Natural killer cell treated with Interleukin-12 subunit alpha and Interleukin-12 subunit beta and Interleukin-15 and Interleukin-18, amount 100 ng/mL, for 72 hours (primary cell): Measurements from ENCODE around the gene POLN. TPM values are rescaled to one million over a fixed set of nuclear protein-coding genes. Genes with fewer than 3 reads are reported as not detected.
A peak's percentile ranks its signal among the peaks of the same experiment; 100 is the strongest.

ENCODE experiments used
- ATAC-seq, 2 donors: fragments of 150-1000 bp; cut with Tn5 transposase in 1 of 2; sonication (Bioruptor Pico), chemical (Tn5 transposase) in 1 of 2; 2 replicates each; pipeline ENCODE4 v1.10.0; 2021
- DNase-seq: peaks from one replicate; pipeline ENCODE4 v3.0.0; 2022; ENCODE audit warnings: low spot score
- H3K27ac Mint-ChIP-seq, 2 donors: 1 replicate in 1 of 2; 2 replicates in 1 of 2; pipeline ENCODE4 v1.8.0; 2022; ENCODE audit warnings: mixed read lengths in 2 of 2, mild to moderate bottlenecking in 1 of 2, moderate library complexity in 1 of 2
- H3K27me3 Mint-ChIP-seq, 2 donors: 1 replicate in 1 of 2; 2 replicates in 1 of 2; pipeline ENCODE4 v1.8.0; 2022; ENCODE audit warnings: mixed read lengths in 2 of 2
- H3K36me3 Mint-ChIP-seq: one replicate; pipeline ENCODE4 v1.8.0; 2022; ENCODE audit warnings: mixed read lengths
- H3K4me1 Mint-ChIP-seq, 2 donors: 1 replicate in 1 of 2; 2 replicates in 1 of 2; pipeline ENCODE4 v1.8.0; 2022; ENCODE audit warnings: low read depth in 2 of 2, mixed read lengths in 2 of 2, mild to moderate bottlenecking in 1 of 2
- H3K4me3 Mint-ChIP-seq: one replicate; pipeline ENCODE4 v1.8.0; 2022; ENCODE audit warnings: mixed read lengths
- H3K9me3 Mint-ChIP-seq: 2 replicates; pipeline ENCODE4 v1.8.0; 2022; ENCODE audit warnings: mixed read lengths
- total RNA-seq, 2 donors: library from RNA; stranded (reverse); gene quantifications; one replicate each; pipeline ENCODE4 v1.2.3, GENCODE V29; 2022

The POLN gene
- total RNA-seq, 2 donors from 2014 or later: 3.8 to 6.1 TPM

GRCh38 chr4:2071252-2071911 lies 170.5 kb downstream of the POLN start:
- no peaks in the 10 kb centered on the region for H3K4me1 Mint-ChIP-seq

GRCh38 chr4:2070421-2071251 lies 171.3 kb downstream of the POLN start:
- H3K4me3 Mint-ChIP-seq: no peak overlapping the region
- ATAC-seq (no peak), DNase-seq (peak; percentile 44)
- no peak overlapping the region for H3K27ac Mint-ChIP-seq
- no peaks in the 10 kb centered on the region for H3K36me3 Mint-ChIP-seq
- H3K9me3 Mint-ChIP-seq: no peaks in the 10 kb centered on the region
- H3K4me1 Mint-ChIP-seq: no peaks in the 10 kb centered on the region
- H3K27me3 Mint-ChIP-seq: no peaks in the 10 kb centered on the region

More at GRCh38 chr4:2071252-2071911, 170.5 kb downstream of the POLN start:
- Mint-ChIP-seq H3K27me3 (no peaks in the 10 kb centered on the region), H3K4me3 (no peak overlapping the region), H3K27ac (no peak overlapping the region), H3K9me3 (no peaks in the 10 kb centered on the region), H3K36me3 (no peaks in the 10 kb centered on the region)
- ATAC-seq: no peak
- peak; percentile 53 for DNase-seq

GRCh38 chr4:2069986-2070385 lies 171.9 kb downstream of the POLN start:
- Mint-ChIP-seq H3K9me3 (no peaks in the 10 kb centered on the region), H3K27me3 (no peaks in the 10 kb centered on the region), H3K36me3 (no peaks in the 10 kb centered on the region), H3K4me3 (no peak overlapping the region), H3K27ac (no peak overlapping the region), H3K4me1 (no peaks in the 10 kb centered on the region)
- DNase-seq (peak; percentile 25), ATAC-seq (no peak)

- Mint-ChIP-seq H3K36me3 (no peaks in the 10 kb centered on the region), H3K27ac (no peak overlapping the region)
These were observed 172.6 kb downstream of the POLN start for GRCh38 chr4:2069161-2069971.

GRCh38 chr4:2068566-2068965 lies 173.4 kb downstream of the POLN start:
- DNase-seq (no peak), ATAC-seq (no peak)
- Mint-ChIP-seq H3K4me3 (no peak overlapping the region), H3K27ac (no peak overlapping the region), H3K27me3 (peaks cover 0 to 2% of the 10 kb centered on the region in 2 donors), H3K36me3 (no peaks in the 10 kb centered on the region), H3K4me1 (no peaks in the 10 kb centered on the region), H3K9me3 (no peaks in the 10 kb centered on the region)

More at GRCh38 chr4:2069161-2069971, 172.6 kb downstream of the POLN start:
- ATAC-seq: no peak
- Mint-ChIP-seq H3K27me3 (peaks cover 0 to 2% of the 10 kb centered on the region in 2 donors), H3K4me1 (no peaks in the 10 kb centered on the region), H3K4me3 (no peak overlapping the region), H3K9me3 (no peaks in the 10 kb centered on the region)
- DNase-seq: peak; percentile 31

GRCh38 chr4:2068198-2068470 lies 173.8 kb downstream of the POLN start:
- H3K27ac Mint-ChIP-seq: no peak overlapping the region
- H3K4me3 Mint-ChIP-seq: no peak overlapping the region
- ATAC-seq: no peak
- no peaks in the 10 kb centered on the region for H3K4me1 Mint-ChIP-seq
- DNase-seq: no peak
- H3K36me3 Mint-ChIP-seq: no peaks in the 10 kb centered on the region
- H3K9me3 Mint-ChIP-seq: no peaks in the 10 kb centered on the region
- H3K27me3 Mint-ChIP-seq: peaks cover 0 to 2% of the 10 kb centered on the region in 2 donors

GRCh38 chr4:2067446-2068197 lies 174.3 kb downstream of the POLN start:
- DNase-seq: no peak
- peaks cover 0 to 2% of the 10 kb centered on the region in 2 donors for H3K27me3 Mint-ChIP-seq
- no peaks in the 10 kb centered on the region for H3K9me3 Mint-ChIP-seq
- H3K4me1 Mint-ChIP-seq: no peaks in the 10 kb centered on the region
- no peak overlapping the region for H3K4me3 Mint-ChIP-seq
- H3K27ac Mint-ChIP-seq: no peak overlapping the region
- H3K36me3 Mint-ChIP-seq: no peaks in the 10 kb centered on the region
- ATAC-seq: no peak

- Mint-ChIP-seq H3K27ac (no peak overlapping the region), H3K36me3 (no peaks in the 10 kb centered on the region), H3K4me1 (no peaks in the 10 kb centered on the region), H3K9me3 (no peaks in the 10 kb centered on the region), H3K4me3 (no peak overlapping the region), H3K27me3 (peaks cover 0 to 2% of the 10 kb centered on the region in 2 donors)
- DNase-seq (peak; percentile 58), ATAC-seq (no peak)
These were observed 175.1 kb downstream of the POLN start for GRCh38 chr4:2066571-2067445.

- peak; percentile 54 for DNase-seq
- no peak overlapping the region for H3K4me3 Mint-ChIP-seq
- H3K9me3 Mint-ChIP-seq: no peaks in the 10 kb centered on the region
- ATAC-seq: peak in 1 of 2 donors; percentile 30
- H3K4me1 Mint-ChIP-seq: no peaks in the 10 kb centered on the region
- H3K27ac Mint-ChIP-seq: no peak overlapping the region
- peaks cover 0 to 2% of the 10 kb centered on the region in 2 donors for H3K27me3 Mint-ChIP-seq
- H3K36me3 Mint-ChIP-seq: no peaks in the 10 kb centered on the region
These were observed 175.8 kb downstream of the POLN start for GRCh38 chr4:2066011-2066551.

- H3K9me3 Mint-ChIP-seq: no peaks in the 10 kb centered on the region
- no peaks in the 10 kb centered on the region for H3K4me1 Mint-ChIP-seq
- H3K27ac Mint-ChIP-seq: no peak overlapping the region
- peaks cover 0 to 2% of the 10 kb centered on the region in 2 donors for H3K27me3 Mint-ChIP-seq
- H3K4me3 Mint-ChIP-seq: no peak overlapping the region
- no peaks in the 10 kb centered on the region for H3K36me3 Mint-ChIP-seq
- ATAC-seq (no peak), DNase-seq (peak; percentile 40)
These were observed 176.6 kb downstream of the POLN start for GRCh38 chr4:2065106-2065930.

GRCh38 chr4:2064276-2064991 lies 177.5 kb downstream of the POLN start:
- no peak for ATAC-seq
- Mint-ChIP-seq H3K36me3 (no peaks in the 10 kb centered on the region), H3K4me1 (no peaks in the 10 kb centered on the region), H3K4me3 (no peak overlapping the region), H3K9me3 (no peaks in the 10 kb centered on the region), H3K27me3 (peaks cover 0 to 2% of the 10 kb centered on the region in 2 donors), H3K27ac (no peak overlapping the region)
- peak; percentile 48 for DNase-seq
